ENCODE data around the gene SYNPO2.

The SYNPO2 gene

GRCh38 chr4:118879409-118879808 is 9.2 kb upstream of the SYNPO2 start:
- DNase-seq = no peak

DNA sequence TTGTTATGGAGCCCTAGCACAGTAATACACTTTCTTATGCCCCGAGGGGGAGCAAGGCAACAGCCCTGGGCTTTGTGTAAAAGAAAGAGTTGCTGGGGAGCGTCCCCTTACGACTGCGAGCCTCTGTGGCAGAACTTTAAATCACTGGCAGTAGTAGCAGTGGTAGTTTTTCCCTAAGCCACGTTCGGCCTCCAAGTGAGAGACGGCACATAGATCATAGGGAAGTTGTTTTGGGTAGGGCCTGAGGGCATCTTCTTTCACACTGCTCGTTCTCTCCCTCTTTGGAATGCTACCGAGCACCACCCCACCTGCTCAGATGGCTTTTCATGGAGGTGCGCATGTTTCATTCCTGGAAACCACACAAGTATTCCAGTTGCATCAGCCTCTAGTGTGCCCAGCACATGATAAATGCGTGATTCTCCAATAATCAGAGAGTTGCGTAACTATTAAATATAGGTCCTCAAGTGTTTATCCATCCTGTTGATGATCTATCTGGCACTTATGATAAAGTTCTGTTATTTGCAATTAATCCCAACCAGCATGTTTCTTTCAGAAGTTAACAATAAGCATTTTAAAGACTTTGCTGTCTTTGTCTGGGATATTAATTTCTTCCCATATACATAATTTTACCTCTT is 7.0 kb upstream of the SYNPO2 start:
- DNase-seq = no peak

DNA sequence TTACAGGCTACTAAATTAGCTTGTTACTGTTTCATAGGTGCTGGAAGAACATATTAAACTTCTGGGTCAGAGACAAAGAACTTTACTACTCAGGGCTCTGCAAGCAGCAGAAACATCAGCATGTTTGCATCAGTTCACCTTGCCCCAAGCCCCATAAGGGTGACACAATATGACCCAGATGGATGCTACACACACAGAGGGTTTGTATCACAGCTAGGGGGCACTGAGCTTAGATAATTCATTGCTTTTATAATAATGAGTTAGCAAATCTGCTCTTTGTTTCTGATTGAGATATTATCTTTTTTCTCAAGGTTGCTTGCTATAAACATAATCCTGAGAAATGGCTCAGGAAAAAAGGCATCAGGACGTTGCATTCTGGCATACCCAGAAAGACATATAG is 4.8 kb upstream of the SYNPO2 start:
- DNase-seq = no peak

DNA sequence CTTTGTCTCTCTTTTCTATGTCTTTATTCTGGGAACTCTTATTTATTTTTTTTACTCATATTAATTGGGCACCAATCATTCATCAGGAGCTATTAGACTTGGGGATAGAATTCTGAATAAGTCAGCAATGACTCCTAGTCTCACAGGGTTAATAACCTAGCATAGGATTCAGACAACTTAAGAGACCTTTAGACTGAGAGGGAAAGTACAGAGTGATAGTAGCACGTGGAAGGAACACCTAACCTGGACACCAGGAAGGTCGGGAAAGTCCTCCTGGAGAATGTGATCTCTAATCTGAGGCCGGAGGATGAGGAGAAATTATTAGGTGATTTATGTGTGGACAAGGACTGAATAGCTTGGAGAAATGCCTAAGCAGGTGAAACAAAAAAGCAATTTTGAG is 3.9 kb upstream of the SYNPO2 start:
- DNase-seq = no peak

DNA sequence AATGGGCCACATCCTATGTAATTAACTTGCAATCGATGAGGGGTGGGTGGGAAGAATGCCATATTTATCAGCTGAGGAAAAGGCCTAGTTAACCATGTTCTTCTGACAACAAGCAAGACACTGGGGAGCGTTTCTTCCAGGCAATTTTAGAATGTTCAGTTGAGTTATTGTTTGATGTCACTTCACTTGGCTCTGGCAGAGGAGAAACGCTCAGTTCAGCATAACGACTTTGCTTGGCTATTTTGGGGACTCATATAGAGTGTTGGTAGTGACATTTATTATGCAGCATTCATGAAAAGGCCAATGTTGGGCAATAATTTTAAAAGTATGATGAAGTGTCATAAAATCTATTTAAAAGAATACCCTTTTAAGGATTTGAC is 648 bp downstream of the SYNPO2 start:
- no peak for DNase-seq

GRCh38 chr4:118894034-118894433 is 5.4 kb downstream of the SYNPO2 start:
- no peak for DNase-seq

GRCh38 chr4:118898221-118898620 is 9.6 kb downstream of the SYNPO2 start:
- DNase-seq = no peak

GRCh38 chr4:118898684-118899138 is 10.1 kb downstream of the SYNPO2 start:
- DNase-seq = no peak

- no peak for DNase-seq
These were observed 15.8 kb downstream of the SYNPO2 start for GRCh38 chr4:118904418-118904817.

DNA sequence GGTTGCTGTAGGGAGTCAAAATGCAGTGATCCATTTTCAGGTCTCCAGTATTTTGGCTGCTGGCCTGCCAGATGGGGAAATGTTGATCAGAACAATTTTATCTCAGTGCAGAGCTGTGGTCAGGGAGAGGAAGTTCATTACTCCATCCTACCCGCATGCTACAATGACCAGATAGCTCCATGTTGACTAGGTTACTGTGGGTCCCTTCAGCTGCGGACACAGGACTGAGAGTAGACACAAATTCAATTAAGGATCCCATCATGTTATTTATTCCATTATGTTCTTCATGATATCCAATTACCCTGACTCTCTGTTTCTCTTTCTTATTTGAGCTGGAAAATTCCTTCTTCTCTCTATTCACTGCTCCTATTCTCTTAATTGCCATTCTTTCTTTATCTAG is 16.3 kb downstream of the SYNPO2 start:
- no peak for DNase-seq

DNA sequence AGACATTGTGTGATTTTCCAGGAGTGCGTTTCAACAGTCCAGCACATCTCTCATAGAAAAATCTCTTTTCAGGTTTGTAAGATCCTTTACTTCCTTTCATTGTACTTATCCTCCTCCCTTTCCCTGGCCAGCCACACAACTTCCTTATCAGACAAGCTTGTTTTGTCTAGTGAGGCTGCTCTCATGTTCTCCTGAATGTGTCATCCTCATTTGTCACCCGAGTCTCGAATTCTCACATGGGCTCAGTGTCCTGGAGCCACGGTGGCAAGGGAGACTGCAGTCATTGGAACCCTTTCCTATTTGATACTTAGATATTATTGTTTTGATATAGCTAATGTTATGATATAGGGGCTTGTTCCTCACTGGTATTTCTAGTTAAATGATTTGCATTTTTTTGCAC is 16.9 kb downstream of the SYNPO2 start:
- DNase-seq = no peak

- no peak for DNase-seq
These were observed 20.7 kb downstream of the SYNPO2 start for GRCh38 chr4:118909173-118909956.

DNA sequence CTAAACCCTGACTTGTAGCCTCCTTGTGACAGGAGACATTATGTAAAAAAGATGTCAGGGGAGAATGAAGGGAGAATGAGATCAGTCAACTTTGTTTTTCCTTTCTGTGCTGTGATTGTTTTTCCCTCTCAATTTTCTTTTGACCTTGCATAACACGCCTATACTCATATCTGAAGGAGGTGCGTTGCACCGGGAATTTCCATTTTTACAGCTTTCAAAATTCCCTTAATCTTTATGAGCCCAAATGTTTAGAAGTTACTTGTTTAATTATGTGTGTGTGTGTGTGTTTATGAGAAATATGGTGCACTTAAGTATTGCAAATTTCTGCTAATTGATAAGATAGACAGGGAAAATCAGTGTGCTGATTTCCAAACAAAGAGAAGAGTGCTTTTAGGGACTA is 21.6 kb downstream of the SYNPO2 start:
- no peak for DNase-seq

- DNase-seq = no peak
These were observed 22.6 kb downstream of the SYNPO2 start for GRCh38 chr4:118911238-118911703.

GRCh38 chr4:118915468-118915867 is 26.8 kb downstream of the SYNPO2 start:
- no peak for DNase-seq

GRCh38 chr4:118916691-118917289 is 28.1 kb downstream of the SYNPO2 start:
- no peak for DNase-seq

DNA sequence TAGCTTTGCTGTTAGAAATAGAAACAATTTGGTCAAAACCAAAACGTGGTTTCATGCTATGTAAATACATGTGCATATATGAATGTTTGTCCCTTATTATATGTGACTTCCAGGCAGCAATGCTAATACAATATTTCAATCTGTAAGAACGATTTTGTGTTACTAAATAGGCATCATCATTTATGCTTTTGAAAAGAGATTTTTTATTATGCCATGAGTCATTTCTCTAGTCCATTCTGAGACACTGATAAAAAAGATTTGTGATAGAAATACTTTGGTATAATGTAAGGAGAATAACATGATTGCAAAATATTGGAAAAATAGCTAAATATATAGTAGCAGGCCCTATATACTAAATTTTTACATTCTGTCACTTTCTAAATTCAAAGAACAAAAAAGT is 28.9 kb downstream of the SYNPO2 start:
- DNase-seq = no peak

DNA sequence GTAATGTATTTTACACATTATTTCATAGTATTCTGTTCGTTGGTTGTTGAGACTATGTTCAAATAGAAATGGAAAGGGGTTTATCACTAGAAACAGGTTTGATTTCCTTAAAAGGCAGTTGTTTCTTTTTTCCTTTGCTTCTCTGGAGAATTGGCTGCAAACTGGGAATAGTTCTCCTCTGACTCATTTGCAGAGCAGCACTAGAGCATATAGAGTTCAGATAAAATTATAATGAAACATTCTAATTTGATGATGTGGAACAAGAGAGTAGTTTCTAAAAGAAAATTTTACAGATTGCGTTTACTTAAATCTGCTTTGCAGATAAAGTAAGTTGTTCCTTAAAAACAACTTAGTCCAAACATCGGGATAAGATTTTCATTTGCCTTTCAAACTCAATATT is 29.7 kb downstream of the SYNPO2 start:
- no peak for DNase-seq

DNA sequence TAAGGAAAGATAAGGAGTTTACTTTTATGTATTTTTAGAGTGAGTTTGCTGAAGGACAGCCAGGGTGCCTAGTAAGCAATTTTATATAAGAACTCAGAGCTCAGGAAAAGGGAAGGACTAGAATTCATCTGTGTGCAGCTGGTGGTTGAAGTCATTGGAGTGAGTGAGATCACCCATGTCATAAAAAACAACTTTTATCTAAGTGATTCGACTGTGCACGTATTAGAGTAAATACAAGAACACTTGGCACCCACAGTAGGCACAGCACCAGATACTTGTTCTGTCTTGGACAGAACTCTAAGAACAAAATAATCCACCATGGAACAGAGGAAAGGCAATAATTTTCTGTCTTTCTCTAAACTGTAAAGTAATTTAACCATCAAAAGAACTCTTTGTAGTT is 31.6 kb downstream of the SYNPO2 start:
- DNase-seq = no peak

DNA sequence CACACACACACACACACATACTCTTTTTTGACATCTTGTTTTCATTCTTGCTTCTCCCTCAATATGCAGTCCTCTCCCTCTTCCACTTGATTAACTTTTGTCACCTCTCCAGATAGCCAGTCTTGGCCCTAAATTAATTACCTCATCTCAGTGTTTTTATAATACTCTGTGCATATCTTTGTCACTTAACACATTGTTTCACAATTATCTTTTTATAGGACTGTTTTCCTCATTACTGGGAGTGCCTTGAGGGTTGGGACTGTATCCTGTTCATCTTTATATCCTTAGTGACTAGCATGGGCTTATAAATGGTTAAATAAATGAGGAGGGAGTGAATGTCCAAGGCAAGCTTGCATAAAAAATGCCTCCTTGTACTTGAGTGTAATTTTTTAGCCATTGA is 33.1 kb downstream of the SYNPO2 start:
- no peak for DNase-seq

GRCh38 chr4:118923891-118924290 is 35.2 kb downstream of the SYNPO2 start:
- DNase-seq = no peak

DNA sequence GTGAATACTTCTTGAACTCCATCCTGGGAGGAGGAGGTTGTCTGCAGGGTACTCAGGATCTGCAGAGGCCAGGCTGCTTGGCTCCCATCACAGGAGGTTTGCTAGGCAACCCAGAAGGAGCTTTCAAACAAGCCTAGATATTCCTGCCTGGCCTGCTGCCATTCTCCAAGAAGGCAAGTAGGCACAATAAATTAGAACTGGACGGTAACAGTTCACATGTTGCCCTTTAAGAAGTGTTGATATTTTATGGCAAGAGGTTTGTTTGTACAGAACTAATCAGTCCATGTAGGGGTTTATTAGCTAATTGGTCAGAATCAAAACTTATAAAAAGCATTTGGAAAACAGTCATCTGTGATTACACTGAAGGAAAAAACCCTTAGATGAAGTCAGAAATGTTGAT is 39.3 kb downstream of the SYNPO2 start:
- no peak for DNase-seq

GRCh38 chr4:118930255-118930654 is 41.6 kb downstream of the SYNPO2 start:
- no peak for DNase-seq

DNA sequence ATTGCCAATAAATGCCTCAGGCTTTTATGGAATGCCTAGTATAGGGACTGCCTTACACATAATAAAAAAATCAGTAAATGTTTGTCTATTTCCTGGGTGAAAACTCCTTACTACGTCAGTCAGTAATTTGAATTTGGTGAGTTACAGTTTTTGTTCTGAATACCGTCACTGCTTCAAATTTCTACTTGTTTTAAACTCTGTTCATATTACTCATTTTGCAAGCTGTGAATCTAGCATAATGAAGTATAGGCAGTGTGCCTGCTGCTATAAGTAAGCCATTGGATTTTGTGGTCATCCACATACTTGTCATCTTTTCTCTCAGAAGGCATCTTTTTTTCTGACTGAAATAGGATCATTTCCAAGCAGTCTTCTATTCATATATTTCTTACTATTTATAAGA is 43.1 kb downstream of the SYNPO2 start:
- no peak for DNase-seq
